HEK293 (cell line): Measurements from ENCODE around the gene KCNJ5.

Source experiments
- CTCF ChIA-PET: fragments of 350-600 bp; formaldehyde crosslinking; extraction: SDS; loops from one replicate; lab custom pipeline; 2021; ENCODE audit warnings: antibody characterized with exemption; lab: Yijun Ruan, JAX
- POLR2A ChIA-PET: fragments of 300-600 bp; formaldehyde crosslinking; extraction: SDS; loops from one replicate; lab custom pipeline; 2020; ENCODE audit warnings: antibody characterized with exemption, inconsistent platforms; lab: Yijun Ruan, JAX
- H3K27ac ChIP-seq: fragments of 200-500 bp; sonication (Bioruptor generic); 2 replicates; pipeline ENCODE4 v1.5.1; 2014; ENCODE audit warnings: low read depth, low read length, control low read depth, inconsistent platforms; ENCODE audit errors: extremely low read depth
- H3K36me3 ChIP-seq, 2 experiments: fragments of 200-500 bp in 1 of 2; sonication (Bioruptor generic) in 1 of 2; 1 replicate in 1 of 2; 2 replicates in 1 of 2; pipeline ENCODE4 v1.5.1; 2014 to 2017; ENCODE audit warnings: inconsistent platforms in 2 of 2, low read length in 2 of 2; ENCODE audit not compliant: control insufficient read depth in 2 of 2, insufficient read depth in 1 of 2
- H3K4me1 ChIP-seq: fragments of 200-500 bp; sonication (Bioruptor generic); 2 replicates; pipeline ENCODE4 v1.5.1; 2014; ENCODE audit warnings: mild to moderate bottlenecking, low read length, inconsistent platforms; ENCODE audit not compliant: control insufficient read depth, insufficient read depth
- H3K4me3 ChIP-seq: 2 replicates; pipeline ENCODE4 v1.5.1; 2011; ENCODE audit warnings: low read depth, mild to moderate bottlenecking, control low read depth, low read length, moderate library complexity
- H3K9me3 ChIP-seq: fragments of 200-500 bp; sonication (Bioruptor generic); 2 replicates; pipeline ENCODE4 v1.5.1; 2014; ENCODE audit warnings: low read depth, low read length, inconsistent platforms; ENCODE audit not compliant: control insufficient read depth, insufficient read depth
- GLI4 ChIP-seq: fragments of 450-650 bp; formaldehyde crosslinking; IDR thresholded peaks from 2 replicates; pipeline ENCODE4 v1.5.1; 2016; ENCODE audit warnings: missing biosample characterization, missing genetic modification characterization
- HOXC10 ChIP-seq: sonication (generic); formaldehyde crosslinking; IDR thresholded peaks from 2 replicates; pipeline ENCODE4 v1.8.1; 2023; ENCODE audit warnings: mild to moderate bottlenecking, missing genetic modification reagents
- OVOL3 ChIP-seq: fragments of 450-650 bp; formaldehyde crosslinking; IDR thresholded peaks from 2 replicates; pipeline ENCODE4 v1.5.1; 2016; ENCODE audit warnings: missing biosample characterization, missing genetic modification characterization
- WT1 ChIP-seq: fragments of 450-650 bp; formaldehyde crosslinking; IDR thresholded peaks from 2 replicates; pipeline ENCODE4 v1.5.1; 2016; ENCODE audit warnings: missing biosample characterization, missing genetic modification characterization
- ZFHX2 ChIP-seq: fragments of 450-650 bp; formaldehyde crosslinking; conservative IDR thresholded peaks from 2 replicates; pipeline ENCODE4 v1.5.1; 2016; ENCODE audit warnings: missing biosample characterization, missing genetic modification characterization
- ZIC2 ChIP-seq: fragments of 450-650 bp; formaldehyde crosslinking; IDR thresholded peaks from 2 replicates; pipeline ENCODE4 v1.5.1; 2016; ENCODE audit warnings: missing biosample characterization, missing genetic modification characterization
- ZNF10 ChIP-seq: fragments of 450-650 bp; formaldehyde crosslinking; IDR thresholded peaks from 2 replicates; pipeline ENCODE4 v1.5.1; 2017; ENCODE audit warnings: missing biosample characterization, missing genetic modification characterization
- ZNF239 ChIP-seq: fragments of 450-650 bp; formaldehyde crosslinking; IDR thresholded peaks from 2 replicates; pipeline ENCODE4 v1.5.1; 2016; ENCODE audit warnings: missing biosample characterization, missing genetic modification characterization
- ZNF366 ChIP-seq: fragments of 450-650 bp; formaldehyde crosslinking; conservative IDR thresholded peaks from 2 replicates; pipeline ENCODE4 v1.5.1; 2016; ENCODE audit warnings: missing biosample characterization, missing genetic modification characterization
- ZNF391 ChIP-seq: fragments of 450-650 bp; formaldehyde crosslinking; IDR thresholded peaks from 2 replicates; pipeline ENCODE4 v1.5.1; 2016; ENCODE audit warnings: low read depth, missing biosample characterization, missing genetic modification characterization, borderline replicate concordance
- ZNF521 ChIP-seq: fragments of 450-650 bp; formaldehyde crosslinking; IDR thresholded peaks from 2 replicates; pipeline ENCODE4 v1.5.1; 2017; ENCODE audit warnings: missing biosample characterization, mild to moderate bottlenecking, missing genetic modification characterization
- ZNF548 ChIP-seq: fragments of 450-650 bp; formaldehyde crosslinking; IDR thresholded peaks from 2 replicates; pipeline ENCODE4 v1.5.1; 2016; ENCODE audit warnings: missing biosample characterization, missing genetic modification characterization
- ZNF558 ChIP-seq: fragments of 450-650 bp; formaldehyde crosslinking; IDR thresholded peaks from 2 replicates; pipeline ENCODE4 v1.5.1; 2016; ENCODE audit warnings: missing biosample characterization, missing genetic modification characterization
- ZNF600 ChIP-seq: fragments of 450-650 bp; formaldehyde crosslinking; IDR thresholded peaks from 2 replicates; pipeline ENCODE4 v1.5.1; 2016; ENCODE audit warnings: missing biosample characterization, missing genetic modification characterization
- ZNF670 ChIP-seq: fragments of 450-650 bp; formaldehyde crosslinking; IDR thresholded peaks from 2 replicates; pipeline ENCODE4 v1.5.1; 2016; ENCODE audit warnings: missing biosample characterization, missing genetic modification characterization, low read depth
- ZNF776 ChIP-seq: fragments of 450-650 bp; formaldehyde crosslinking; IDR thresholded peaks from 2 replicates; pipeline ENCODE4 v1.5.0; 2017; ENCODE audit warnings: missing biosample characterization, missing genetic modification characterization, borderline replicate concordance
- TF ChIP-seq, protein P1 (sequence below): fragments of 450-650 bp; formaldehyde crosslinking; IDR thresholded peaks from 2 replicates; pipeline ENCODE4 v1.5.1; 2016; ENCODE audit warnings: missing biosample characterization, missing genetic modification characterization
- TF ChIP-seq, protein P2 (sequence below): fragments of 450-650 bp; formaldehyde crosslinking; IDR thresholded peaks from 2 replicates; pipeline ENCODE4 v1.5.1; 2017; ENCODE audit warnings: missing biosample characterization, missing genetic modification characterization
- TF ChIP-seq, protein P3 (sequence below): fragments of 450-650 bp; formaldehyde crosslinking; IDR thresholded peaks from 2 replicates; pipeline ENCODE4 v1.5.1; 2016; ENCODE audit warnings: missing biosample characterization, missing genetic modification characterization
- TF ChIP-seq, protein P4 (sequence below): fragments of 450-650 bp; formaldehyde crosslinking; IDR thresholded peaks from 2 replicates; pipeline ENCODE4 v1.5.1; 2016; ENCODE audit warnings: missing biosample characterization, missing genetic modification characterization, borderline replicate concordance
- TF ChIP-seq, protein P5 (sequence below): fragments of 450-650 bp; formaldehyde crosslinking; IDR thresholded peaks from 2 replicates; pipeline ENCODE4 v1.5.1; 2016; ENCODE audit warnings: missing biosample characterization, missing genetic modification characterization
- TF ChIP-seq, protein P6 (sequence below): fragments of 450-650 bp; formaldehyde crosslinking; IDR thresholded peaks from 2 replicates; pipeline ENCODE4 v1.5.1; 2016; ENCODE audit warnings: missing biosample characterization, missing genetic modification characterization

The KCNJ5 gene

DNA sequence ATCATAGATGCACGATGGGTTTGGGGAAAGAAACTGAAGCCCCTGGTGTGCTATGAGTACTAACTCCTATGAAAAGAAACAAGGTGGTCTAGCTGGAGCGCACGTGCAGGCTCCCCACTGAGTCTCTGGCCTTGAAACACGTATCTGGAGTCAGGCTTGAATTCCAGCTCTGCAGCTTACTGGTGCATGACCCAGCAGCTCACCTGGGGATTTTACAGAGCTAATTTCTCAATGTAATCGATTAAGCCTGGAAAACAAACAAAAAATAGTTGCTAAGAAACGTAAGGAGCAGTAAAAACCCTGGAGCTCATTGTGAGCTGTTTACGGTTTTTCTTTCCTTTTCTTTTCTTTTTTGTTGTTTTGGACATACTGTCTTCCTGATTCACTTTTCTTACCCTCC lies 36.3 kb upstream of the KCNJ5 start:
- Histone ChIP-seq H3K9me3 (no peaks in the 10 kb centered on the region), H3K27ac (no peak overlapping the region), H3K4me3 (no peak overlapping the region), H3K36me3 (no peaks in the 10 kb centered on the region), H3K4me1 (no peaks in the 10 kb centered on the region)
- ChIA-PET CTCF (interaction anchor here (0.7 kb wide), 1 partner anchor 251 kb away, joined by 3 read pairs; no protein-coding TSS in a partner anchor), POLR2A (no interaction called here)
- TF ChIP-seq HOXC10 (no peak), WT1 (tag by site-specific recombination) (no peak), ZFHX2 (tag by site-specific recombination) (no peak)
- TF ChIP-seq, protein P1, sequence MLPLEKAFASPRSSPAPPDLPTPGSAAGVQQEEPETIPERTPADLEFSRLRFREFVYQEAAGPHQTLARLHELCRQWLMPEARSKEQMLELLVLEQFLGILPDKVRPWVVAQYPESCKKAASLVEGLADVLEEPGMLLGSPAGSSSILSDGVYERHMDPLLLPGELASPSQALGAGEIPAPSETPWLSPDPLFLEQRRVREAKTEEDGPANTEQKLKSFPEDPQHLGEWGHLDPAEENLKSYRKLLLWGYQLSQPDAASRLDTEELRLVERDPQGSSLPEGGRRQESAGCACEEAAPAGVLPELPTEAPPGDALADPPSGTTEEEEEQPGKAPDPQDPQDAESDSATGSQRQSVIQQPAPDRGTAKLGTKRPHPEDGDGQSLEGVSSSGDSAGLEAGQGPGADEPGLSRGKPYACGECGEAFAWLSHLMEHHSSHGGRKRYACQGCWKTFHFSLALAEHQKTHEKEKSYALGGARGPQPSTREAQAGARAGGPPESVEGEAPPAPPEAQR (tag by site-specific recombination), result no peak

DNA sequence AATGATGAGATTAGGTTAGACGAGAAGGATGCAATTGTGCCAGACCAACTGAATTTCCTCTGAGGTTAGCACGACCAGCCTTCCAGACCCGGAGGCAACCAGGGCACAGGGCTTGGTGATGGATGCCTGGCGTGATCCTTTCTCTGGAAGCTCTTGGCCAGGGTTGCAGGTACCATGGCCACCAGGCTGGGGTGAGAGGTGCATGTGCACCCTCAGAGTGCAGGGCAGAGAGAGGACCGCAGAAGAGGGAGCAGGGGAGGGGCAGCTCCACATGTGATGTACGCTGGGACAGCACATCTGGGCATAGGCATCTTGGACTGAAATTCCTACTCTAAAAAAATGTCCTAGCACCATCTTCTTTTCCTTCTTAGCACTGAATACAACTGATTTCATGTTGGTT lies 34.9 kb upstream of the KCNJ5 start:
- no peak overlapping the region for H3K27ac ChIP-seq
- no peaks in the 10 kb centered on the region for H3K36me3 ChIP-seq
- TF ChIP-seq ZNF521 (tag by site-specific recombination) (no peak), OVOL3 (tag by site-specific recombination) (no peak), ZNF600 (tag by site-specific recombination) (no peak), ZNF10 (tag by site-specific recombination) (no peak), GLI4 (tag by site-specific recombination) (no peak), ZNF776 (no peak), ZIC2 (no peak)
- TF ChIP-seq, protein P2, sequence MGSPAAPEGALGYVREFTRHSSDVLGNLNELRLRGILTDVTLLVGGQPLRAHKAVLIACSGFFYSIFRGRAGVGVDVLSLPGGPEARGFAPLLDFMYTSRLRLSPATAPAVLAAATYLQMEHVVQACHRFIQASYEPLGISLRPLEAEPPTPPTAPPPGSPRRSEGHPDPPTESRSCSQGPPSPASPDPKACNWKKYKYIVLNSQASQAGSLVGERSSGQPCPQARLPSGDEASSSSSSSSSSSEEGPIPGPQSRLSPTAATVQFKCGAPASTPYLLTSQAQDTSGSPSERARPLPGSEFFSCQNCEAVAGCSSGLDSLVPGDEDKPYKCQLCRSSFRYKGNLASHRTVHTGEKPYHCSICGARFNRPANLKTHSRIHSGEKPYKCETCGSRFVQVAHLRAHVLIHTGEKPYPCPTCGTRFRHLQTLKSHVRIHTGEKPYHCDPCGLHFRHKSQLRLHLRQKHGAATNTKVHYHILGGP (tag by site-specific recombination), result no peak
- H3K4me1 ChIP-seq, result no peaks in the 10 kb centered on the region
- H3K9me3 ChIP-seq, result no peaks in the 10 kb centered on the region
- POLR2A ChIA-PET, result no interaction called here
- no peak overlapping the region for H3K4me3 ChIP-seq
- CTCF ChIA-PET, result interaction anchor here (0.6 kb wide), 1 partner anchor 79 kb away, joined by 3 read pairs; no protein-coding TSS in a partner anchor

DNA sequence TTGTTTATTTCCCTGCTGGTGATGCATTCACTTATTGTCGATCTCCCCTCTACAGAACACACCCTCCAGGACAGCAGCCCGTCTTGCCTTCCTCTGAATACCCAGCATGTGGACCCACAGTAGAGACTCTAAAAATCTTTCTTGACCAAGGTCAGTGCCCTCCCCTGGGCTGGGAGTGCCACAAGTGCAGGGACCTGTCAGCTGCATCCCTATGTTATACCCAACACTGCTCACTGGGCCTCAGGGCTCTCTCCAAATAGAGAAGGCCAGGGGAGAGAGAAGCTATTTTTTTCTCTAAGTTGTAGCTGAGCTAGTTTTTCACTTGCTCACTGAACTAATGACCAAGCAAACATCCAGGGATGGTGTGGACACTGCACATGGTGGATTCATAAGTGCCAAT lies 33.8 kb upstream of the KCNJ5 start:
- H3K9me3 ChIP-seq, result no peaks in the 10 kb centered on the region
- no peaks in the 10 kb centered on the region for H3K36me3 ChIP-seq
- H3K27ac ChIP-seq, result no peak overlapping the region
- POLR2A ChIA-PET, result interaction anchor here (0.5 kb wide), 1 partner anchor 332 kb away, joined by 10 read pairs; no protein-coding TSS in a partner anchor
- CTCF ChIA-PET, result interaction anchor here (0.6 to 1.1 kb wide), 5 partner anchors 8 to 567 kb away, joined by 3 to 10 read pairs (median 3); no protein-coding TSS in a partner anchor
- H3K4me1 ChIP-seq, result no peaks in the 10 kb centered on the region
- no peak overlapping the region for H3K4me3 ChIP-seq
- no peak for TF ChIP-seq ZNF548 (tag by site-specific recombination)
- TF ChIP-seq, protein P3, sequence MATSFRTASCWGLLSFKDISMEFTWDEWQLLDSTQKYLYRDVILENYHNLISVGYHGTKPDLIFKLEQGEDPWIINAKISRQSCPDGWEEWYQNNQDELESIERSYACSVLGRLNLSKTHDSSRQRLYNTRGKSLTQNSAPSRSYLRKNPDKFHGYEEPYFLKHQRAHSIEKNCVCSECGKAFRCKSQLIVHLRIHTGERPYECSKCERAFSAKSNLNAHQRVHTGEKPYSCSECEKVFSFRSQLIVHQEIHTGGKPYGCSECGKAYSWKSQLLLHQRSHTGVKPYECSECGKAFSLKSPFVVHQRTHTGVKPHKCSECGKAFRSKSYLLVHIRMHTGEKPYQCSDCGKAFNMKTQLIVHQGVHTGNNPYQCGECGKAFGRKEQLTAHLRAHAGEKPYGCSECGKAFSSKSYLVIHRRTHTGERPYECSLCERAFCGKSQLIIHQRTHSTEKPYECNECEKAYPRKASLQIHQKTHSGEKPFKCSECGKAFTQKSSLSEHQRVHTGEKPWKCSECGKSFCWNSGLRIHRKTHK, result no peak
- no peak for TF ChIP-seq ZNF558 (tag by site-specific recombination)
- no peak for TF ChIP-seq ZNF239 (tag by site-specific recombination)
- TF ChIP-seq ZNF10 (tag by site-specific recombination), result no peak
- TF ChIP-seq ZNF670 (tag by site-specific recombination), result no peak
- TF ChIP-seq, protein P4, sequence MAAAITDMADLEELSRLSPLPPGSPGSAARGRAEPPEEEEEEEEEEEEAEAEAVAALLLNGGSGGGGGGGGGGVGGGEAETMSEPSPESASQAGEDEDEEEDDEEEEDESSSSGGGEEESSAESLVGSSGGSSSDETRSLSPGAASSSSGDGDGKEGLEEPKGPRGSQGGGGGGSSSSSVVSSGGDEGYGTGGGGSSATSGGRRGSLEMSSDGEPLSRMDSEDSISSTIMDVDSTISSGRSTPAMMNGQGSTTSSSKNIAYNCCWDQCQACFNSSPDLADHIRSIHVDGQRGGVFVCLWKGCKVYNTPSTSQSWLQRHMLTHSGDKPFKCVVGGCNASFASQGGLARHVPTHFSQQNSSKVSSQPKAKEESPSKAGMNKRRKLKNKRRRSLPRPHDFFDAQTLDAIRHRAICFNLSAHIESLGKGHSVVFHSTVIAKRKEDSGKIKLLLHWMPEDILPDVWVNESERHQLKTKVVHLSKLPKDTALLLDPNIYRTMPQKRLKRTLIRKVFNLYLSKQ (tag by site-specific recombination), result no peak
- TF ChIP-seq, protein P5, sequence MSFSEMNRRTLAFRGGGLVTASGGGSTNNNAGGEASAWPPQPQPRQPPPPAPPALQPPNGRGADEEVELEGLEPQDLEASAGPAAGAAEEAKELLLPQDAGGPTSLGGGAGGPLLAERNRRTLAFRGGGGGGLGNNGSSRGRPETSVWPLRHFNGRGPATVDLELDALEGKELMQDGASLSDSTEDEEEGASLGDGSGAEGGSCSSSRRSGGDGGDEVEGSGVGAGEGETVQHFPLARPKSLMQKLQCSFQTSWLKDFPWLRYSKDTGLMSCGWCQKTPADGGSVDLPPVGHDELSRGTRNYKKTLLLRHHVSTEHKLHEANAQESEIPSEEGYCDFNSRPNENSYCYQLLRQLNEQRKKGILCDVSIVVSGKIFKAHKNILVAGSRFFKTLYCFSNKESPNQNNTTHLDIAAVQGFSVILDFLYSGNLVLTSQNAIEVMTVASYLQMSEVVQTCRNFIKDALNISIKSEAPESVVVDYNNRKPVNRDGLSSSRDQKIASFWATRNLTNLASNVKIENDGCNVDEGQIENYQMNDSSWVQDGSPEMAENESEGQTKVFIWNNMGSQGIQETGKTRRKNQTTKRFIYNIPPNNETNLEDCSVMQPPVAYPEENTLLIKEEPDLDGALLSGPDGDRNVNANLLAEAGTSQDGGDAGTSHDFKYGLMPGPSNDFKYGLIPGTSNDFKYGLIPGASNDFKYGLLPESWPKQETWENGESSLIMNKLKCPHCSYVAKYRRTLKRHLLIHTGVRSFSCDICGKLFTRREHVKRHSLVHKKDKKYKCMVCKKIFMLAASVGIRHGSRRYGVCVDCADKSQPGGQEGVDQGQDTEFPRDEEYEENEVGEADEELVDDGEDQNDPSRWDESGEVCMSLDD, result no peak
- TF ChIP-seq, protein P6, sequence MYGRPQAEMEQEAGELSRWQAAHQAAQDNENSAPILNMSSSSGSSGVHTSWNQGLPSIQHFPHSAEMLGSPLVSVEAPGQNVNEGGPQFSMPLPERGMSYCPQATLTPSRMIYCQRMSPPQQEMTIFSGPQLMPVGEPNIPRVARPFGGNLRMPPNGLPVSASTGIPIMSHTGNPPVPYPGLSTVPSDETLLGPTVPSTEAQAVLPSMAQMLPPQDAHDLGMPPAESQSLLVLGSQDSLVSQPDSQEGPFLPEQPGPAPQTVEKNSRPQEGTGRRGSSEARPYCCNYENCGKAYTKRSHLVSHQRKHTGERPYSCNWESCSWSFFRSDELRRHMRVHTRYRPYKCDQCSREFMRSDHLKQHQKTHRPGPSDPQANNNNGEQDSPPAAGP, result no peak
- TF ChIP-seq ZNF391 (tag by site-specific recombination), result no peak
- no peak for TF ChIP-seq ZNF366 (tag by site-specific recombination)
